Hepatocyte (in vitro differentiated cells): ENCODE measurements around the gene RNU6-9. TPM values are rescaled to one million over a fixed set of nuclear protein-coding genes. Genes with fewer than 3 reads are reported as not detected.

ENCODE experiments used
- DNase-seq: peaks from one replicate; pipeline ENCODE4 v3.0.0-alpha.2; 2016; ENCODE audit warnings: low spot score
- H2AFZ ChIP-seq: fragments of 200-600 bp; sonication (generic); 2 replicates; pipeline ENCODE4 v1.6.0; 2016; ENCODE audit warnings: antibody characterized with exemption, mild to moderate bottlenecking
- H3K27ac ChIP-seq: fragments of 200-600 bp; sonication (generic); 2 replicates; pipeline ENCODE4 v1.5.1; 2016; ENCODE audit warnings: mild to moderate bottlenecking
- H3K27me3 ChIP-seq: fragments of 200-600 bp; sonication (generic); 2 replicates; pipeline ENCODE4 v1.6.1; 2016
- H3K36me3 ChIP-seq: fragments of 200-600 bp; sonication (generic); replicated peaks from 2 replicates; pipeline ENCODE4 v1.5.1; 2016; ENCODE audit warnings: low read depth; ENCODE audit not compliant: insufficient read depth
- H3K4me1 ChIP-seq: fragments of 200-600 bp; sonication (generic); 2 replicates; pipeline ENCODE4 v1.5.1; 2016; ENCODE audit warnings: mild to moderate bottlenecking, moderate library complexity; ENCODE audit not compliant: insufficient read depth
- H3K4me2 ChIP-seq: fragments of 200-600 bp; sonication (generic); 2 replicates; pipeline ENCODE4 v1.6.0; 2016
- H3K4me3 ChIP-seq: fragments of 200-600 bp; sonication (generic); 2 replicates; pipeline ENCODE4 v1.5.1; 2016; ENCODE audit warnings: mild to moderate bottlenecking
- H3K79me2 ChIP-seq: fragments of 200-600 bp; sonication (generic); 2 replicates; pipeline ENCODE4 v1.6.0; 2017; ENCODE audit warnings: mild to moderate bottlenecking
- H3K9me2 ChIP-seq: fragments of 200-600 bp; sonication (generic); replicated peaks from 2 replicates; pipeline ENCODE4 v1.6.0; 2017; ENCODE audit warnings: mild to moderate bottlenecking; ENCODE audit not compliant: insufficient read depth
- H3K9me3 ChIP-seq: fragments of 200-600 bp; sonication (generic); 2 replicates; pipeline ENCODE4 v1.5.1; 2016; ENCODE audit warnings: low read depth, mild to moderate bottlenecking
- H4K20me1 ChIP-seq: fragments of 200-600 bp; sonication (generic); 2 replicates; pipeline ENCODE4 v1.6.0; 2016; ENCODE audit warnings: mild to moderate bottlenecking; ENCODE audit not compliant: insufficient read depth, poor library complexity, severe bottlenecking
- CTCF ChIP-seq: fragments of 200-600 bp; sonication (generic); IDR thresholded peaks from 2 replicates; pipeline ENCODE4 v1.5.1; 2016; ENCODE audit warnings: antibody characterized with exemption, mild to moderate bottlenecking; ENCODE audit not compliant: poor library complexity
- EZH2 ChIP-seq: fragments of 200-600 bp; sonication (generic); IDR thresholded peaks from 2 replicates; pipeline ENCODE4 v1.6.1; 2016; ENCODE audit warnings: antibody characterized with exemption, mild to moderate bottlenecking, borderline replicate concordance
- EZH2phosphoT487 ChIP-seq: fragments of 200-600 bp; sonication (generic); IDR thresholded peaks from one replicate; pipeline ENCODE4 v1.6.1; 2018; ENCODE audit warnings: antibody characterized with exemption, mild to moderate bottlenecking, low read depth, moderate library complexity; ENCODE audit not compliant: unreplicated experiment, severe bottlenecking
- WGBS: methylation state at CpG from one replicate; pipeline ENCODE4 v1.1.6; 2016; ENCODE audit warnings: low lambda C conversion rate; ENCODE audit errors: missing lambda C conversion rate; 5-methylcytosine and 5-hydroxymethylcytosine counted together
- polyA plus RNA-seq: library from polyadenylated mRNA; unstranded; fragments of >200 nt; fragmentation: Nextera tagmentation; extraction: Ambion mirVana; gene quantifications from 2 replicates; pipeline ENCODE4 v1.2.1, GENCODE V29; 2016
- total RNA-seq: library from RNA; depleted of rRNA; stranded (reverse); fragments of >200 nt; gene quantifications from 2 replicates; pipeline ENCODE4 v1.2.3, GENCODE V29; 2014

Gene RNU6-9
- total and polyA plus RNA-seq, 2 experiments from 2014 or later = not detected

- peaks cover 21% of the 10 kb centered on the region for H3K4me1 ChIP-seq
- DNase-seq = peak; percentile 77
- H4K20me1 ChIP-seq = peaks cover 44% of the 10 kb centered on the region
- H3K36me3 ChIP-seq = no peaks in the 10 kb centered on the region
- peaks cover 83% of the 10 kb centered on the region for H3K79me2 ChIP-seq
- peak overlapping the region; percentile 96 for H3K27ac ChIP-seq
- H3K4me3 ChIP-seq = peak overlapping the region; percentile 70
- H3K4me2 ChIP-seq = peak overlapping the region; percentile 98
- H3K9me3 ChIP-seq = no peaks in the 10 kb centered on the region
- no peaks in the 10 kb centered on the region for H3K9me2 ChIP-seq
- 35% methylated on average over 7 of the region's 12 CpGs for WGBS
- TF ChIP-seq EZH2 (no peak), CTCF (no peak), EZH2phosphoT487 (no peak)
- H3K27me3 ChIP-seq = no peaks in the 10 kb centered on the region
- no peak overlapping the region for H2AFZ ChIP-seq
Measured at GRCh38 chr19:927780-928401, 34.6 kb downstream of the RNU6-9 start.

- Histone ChIP-seq H3K4me1 (peaks cover 26% of the 10 kb centered on the region), H3K79me2 (peaks cover 91% of the 10 kb centered on the region), H3K4me3 (peak overlapping the region; percentile 70), H4K20me1 (peaks cover 52% of the 10 kb centered on the region), H3K27ac (peak overlapping the region; percentile 96), H2AFZ (no peak overlapping the region), H3K4me2 (peak overlapping the region; percentile 98), H3K27me3 (no peaks in the 10 kb centered on the region), H3K9me3 (no peaks in the 10 kb centered on the region), H3K36me3 (no peaks in the 10 kb centered on the region), H3K9me2 (no peaks in the 10 kb centered on the region)
- DNase-seq = peak; percentile 86
- 81% methylated on average over 18 of the region's 18 CpGs for WGBS
- TF ChIP-seq CTCF = no peak
Measured at GRCh38 chr19:928471-929202, 35.4 kb downstream of the RNU6-9 start.

GRCh38 chr19:929203-929890 is 36.1 kb downstream of the RNU6-9 start:
- Histone ChIP-seq H3K9me3 (no peaks in the 10 kb centered on the region), H3K4me1 (peaks cover 31% of the 10 kb centered on the region), H3K27me3 (no peaks in the 10 kb centered on the region), H4K20me1 (peaks cover 59% of the 10 kb centered on the region), H3K4me3 (no peak overlapping the region), H3K79me2 (peaks cover 91% of the 10 kb centered on the region), H3K36me3 (no peaks in the 10 kb centered on the region), H3K4me2 (peak overlapping the region; percentile 98), H3K9me2 (no peaks in the 10 kb centered on the region), H2AFZ (no peak overlapping the region), H3K27ac (no peak overlapping the region)
- WGBS = 100% methylated on average over 1 of the region's 51 CpGs
- TF ChIP-seq EZH2 (no peak), CTCF (no peak), EZH2phosphoT487 (no peak)
- DNase-seq = no peak
